SK-N-SH treated with all-trans-retinoic acid at 6 μM for 48 hours (cell line): Measurements from ENCODE around the gene IMMP2L.
A peak's percentile ranks its signal among the peaks of the same experiment; 100 is the strongest.

Experiments used
- ATAC-seq: fragments of 200-7000 bp; cut with Tn5 transposase; 3 replicates; pipeline ENCODE4 v1.9.1; 2020; ENCODE audit warnings: mild to moderate bottlenecking, moderate library complexity
- ARNTL ChIP-seq: fragments of 450-650 bp; formaldehyde crosslinking; IDR thresholded peaks from 2 replicates; pipeline ENCODE4 v1.5.0; 2020; ENCODE audit warnings: low read depth, mild to moderate bottlenecking, moderate library complexity, borderline replicate concordance
- BACH2 ChIP-seq: fragments of 250-450 bp; sonication (Bioruptor Pico); IDR thresholded peaks from 2 replicates; pipeline ENCODE4 v1.9.0; 2021; ENCODE audit warnings: mild to moderate bottlenecking, borderline replicate concordance
- CREB5 ChIP-seq: fragments of 250-450 bp; sonication (Bioruptor Pico); IDR thresholded peaks from 2 replicates; pipeline ENCODE4 v1.5.1; 2020; ENCODE audit warnings: low read depth, mild to moderate bottlenecking, moderate library complexity
- CSDC2 ChIP-seq: fragments of 250-450 bp; sonication (Bioruptor Pico); IDR thresholded peaks from 2 replicates; pipeline ENCODE4 v1.5.0; 2020; ENCODE audit warnings: mild to moderate bottlenecking, moderate library complexity
- ESRRG ChIP-seq: fragments of 250-450 bp; sonication (Bioruptor Pico); IDR thresholded peaks from 2 replicates; pipeline ENCODE4 v1.6.1; 2021; ENCODE audit warnings: mild to moderate bottlenecking
- GLIS3 ChIP-seq: fragments of 250-450 bp; sonication (Bioruptor Pico); IDR thresholded peaks from 2 replicates; pipeline ENCODE4 v1.5.0; 2020; ENCODE audit warnings: mild to moderate bottlenecking, moderate library complexity
- ISL1 ChIP-seq: fragments of 250-450 bp; sonication (Bioruptor Pico); IDR thresholded peaks from 2 replicates; pipeline ENCODE4 v2.1.2; 2022; ENCODE audit warnings: mild to moderate bottlenecking, moderate library complexity
- OSR1 ChIP-seq: fragments of 250-450 bp; sonication (Bioruptor Pico); IDR thresholded peaks from 2 replicates; pipeline ENCODE4 v1.8.0; 2022; ENCODE audit warnings: moderate library complexity, mild to moderate bottlenecking, inconsistent platforms
- PATZ1 ChIP-seq: fragments of 250-450 bp; sonication (Bioruptor Pico); IDR thresholded peaks from 2 replicates; pipeline ENCODE4 v1.8.0; 2020; ENCODE audit warnings: mild to moderate bottlenecking, moderate library complexity, borderline replicate concordance
- PPARA ChIP-seq: fragments of 250-450 bp; sonication (Bioruptor Pico); IDR thresholded peaks from 2 replicates; pipeline ENCODE4 v1.5.0; 2020; ENCODE audit warnings: mild to moderate bottlenecking, borderline replicate concordance
- RARB ChIP-seq: fragments of 250-450 bp; sonication (Bioruptor Pico); IDR thresholded peaks from 2 replicates; pipeline ENCODE4 v1.8.0; 2021; ENCODE audit warnings: mild to moderate bottlenecking, moderate library complexity
- SNAI2 ChIP-seq: fragments of 250-450 bp; sonication (Bioruptor Pico); IDR thresholded peaks from 2 replicates; pipeline ENCODE4 v1.5.0; 2020; ENCODE audit warnings: mild to moderate bottlenecking, moderate library complexity
- TCF4 ChIP-seq: fragments of 250-450 bp; sonication (Bioruptor Pico); IDR thresholded peaks from 2 replicates; pipeline ENCODE4 v1.8.0; 2021; ENCODE audit warnings: mild to moderate bottlenecking, moderate library complexity, borderline replicate concordance
- TOX ChIP-seq: fragments of 250-450 bp; sonication (Bioruptor Pico); IDR thresholded peaks from 2 replicates; pipeline ENCODE4 v1.8.0; 2021; ENCODE audit warnings: mild to moderate bottlenecking, moderate library complexity, borderline replicate concordance
- ZC3H10 ChIP-seq: fragments of 250-450 bp; sonication (Bioruptor Pico); IDR thresholded peaks from 2 replicates; pipeline ENCODE4 v1.5.1; 2021; ENCODE audit warnings: mild to moderate bottlenecking, moderate library complexity
- ZFP3 ChIP-seq: fragments of 250-450 bp; sonication (Bioruptor Pico); IDR thresholded peaks from 2 replicates; pipeline ENCODE4 v1.5.0; 2020; ENCODE audit warnings: mild to moderate bottlenecking, moderate library complexity
- ZFP30 ChIP-seq: fragments of 450-650 bp; formaldehyde crosslinking; IDR thresholded peaks from 2 replicates; pipeline ENCODE4 v1.5.0; 2022; ENCODE audit warnings: mild to moderate bottlenecking, moderate library complexity
- ZNF565 ChIP-seq: fragments of 450-650 bp; formaldehyde crosslinking; conservative IDR thresholded peaks from 2 replicates; pipeline ENCODE4 v1.5.0; 2020; ENCODE audit warnings: low read depth, mild to moderate bottlenecking, moderate library complexity
- ZNF70 ChIP-seq: fragments of 450-650 bp; formaldehyde crosslinking; IDR thresholded peaks from 2 replicates; pipeline ENCODE4 v1.5.0; 2020; ENCODE audit warnings: mild to moderate bottlenecking, moderate library complexity
- ZNF8 ChIP-seq: fragments of 450-650 bp; formaldehyde crosslinking; IDR thresholded peaks from 2 replicates; pipeline ENCODE4 v1.5.0; 2020; ENCODE audit warnings: mild to moderate bottlenecking, moderate library complexity
- TF ChIP-seq, protein P1 (sequence below): fragments of 250-450 bp; sonication (Bioruptor Pico); IDR thresholded peaks from 2 replicates; pipeline ENCODE4 v1.8.0; 2021; ENCODE audit warnings: low read depth, mild to moderate bottlenecking, moderate library complexity, borderline replicate concordance
- TF ChIP-seq, protein P2 (sequence below): fragments of 250-450 bp; sonication (Bioruptor Pico); IDR thresholded peaks from 2 replicates; pipeline ENCODE4 v1.5.1; 2021; ENCODE audit warnings: mild to moderate bottlenecking, moderate library complexity
- TF ChIP-seq, protein P3 (sequence below): fragments of 250-450 bp; sonication (Bioruptor Pico); IDR thresholded peaks from 2 replicates; pipeline ENCODE4 v1.5.0; 2020; ENCODE audit warnings: mild to moderate bottlenecking, moderate library complexity

IMMP2L gene

DNA sequence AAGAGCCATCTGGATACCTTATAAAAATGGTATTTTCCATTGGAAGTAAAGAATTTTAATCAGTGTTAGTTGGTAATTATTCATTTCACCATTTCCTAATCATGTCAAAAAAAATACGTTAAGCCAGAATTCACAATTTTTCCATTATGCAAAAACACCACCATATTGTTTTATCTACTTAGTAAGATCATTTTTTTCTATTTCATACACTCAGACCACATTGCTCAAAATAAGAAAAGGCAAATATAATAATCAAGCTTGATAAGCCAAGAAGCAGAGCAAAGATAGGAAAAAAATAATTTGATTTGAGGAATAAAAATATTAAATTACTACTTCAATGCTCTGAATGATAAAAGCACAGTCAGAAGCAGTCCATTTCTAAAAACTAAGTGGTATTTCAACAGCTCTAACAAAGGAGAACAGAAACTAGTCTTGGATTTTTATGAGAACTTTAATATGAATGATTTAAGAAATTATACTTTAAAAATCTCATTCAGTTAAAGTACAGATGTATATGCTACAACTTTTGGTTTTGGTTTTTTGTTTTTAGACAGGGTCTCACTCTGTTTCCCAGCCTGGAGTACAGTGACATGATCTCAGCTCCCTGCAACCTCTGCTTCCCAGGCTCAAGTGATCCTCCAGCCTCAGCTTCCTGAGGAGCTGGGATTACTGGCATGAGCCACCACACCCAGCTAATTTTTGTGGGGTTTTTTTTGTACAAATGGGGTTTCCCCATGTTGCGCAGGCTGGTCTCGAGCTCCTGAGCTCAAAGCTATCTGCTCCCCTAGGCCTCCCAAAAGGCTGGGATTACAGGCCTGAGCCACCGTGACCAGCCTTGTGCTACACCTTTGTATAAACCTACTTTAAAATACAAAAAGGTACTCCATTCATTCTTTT is 424.7 kb downstream of the IMMP2L start:
- TF ChIP-seq ZNF8 = no peak
- peak; percentile 80; the same call in 1 of the 2 replicates for TF ChIP-seq TCF4 (CRISPR knock-in tag)
- TF ChIP-seq SNAI2 (CRISPR knock-in tag) = 0 out of 2 replicates have a peak, but pooled peaks have one; percentile 33
- TF ChIP-seq, protein P1, sequence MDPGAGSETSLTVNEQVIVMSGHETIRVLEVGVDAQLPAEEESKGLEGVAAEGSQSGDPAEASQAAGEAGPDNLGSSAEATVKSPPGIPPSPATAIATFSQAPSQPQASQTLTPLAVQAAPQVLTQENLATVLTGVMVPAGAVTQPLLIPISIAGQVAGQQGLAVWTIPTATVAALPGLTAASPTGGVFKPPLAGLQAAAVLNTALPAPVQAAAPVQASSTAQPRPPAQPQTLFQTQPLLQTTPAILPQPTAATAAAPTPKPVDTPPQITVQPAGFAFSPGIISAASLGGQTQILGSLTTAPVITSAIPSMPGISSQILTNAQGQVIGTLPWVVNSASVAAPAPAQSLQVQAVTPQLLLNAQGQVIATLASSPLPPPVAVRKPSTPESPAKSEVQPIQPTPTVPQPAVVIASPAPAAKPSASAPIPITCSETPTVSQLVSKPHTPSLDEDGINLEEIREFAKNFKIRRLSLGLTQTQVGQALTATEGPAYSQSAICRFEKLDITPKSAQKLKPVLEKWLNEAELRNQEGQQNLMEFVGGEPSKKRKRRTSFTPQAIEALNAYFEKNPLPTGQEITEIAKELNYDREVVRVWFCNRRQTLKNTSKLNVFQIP (CRISPR knock-in tag) = peak; percentile 41; the same call in 1 of the 2 replicates
- TF ChIP-seq RARB (CRISPR knock-in tag) = no peak
- 0 out of 2 replicates have a peak, but pooled peaks have one; percentile 18 for TF ChIP-seq PATZ1 (CRISPR knock-in tag)
- TF ChIP-seq CREB5 (CRISPR knock-in tag) = no peak
- no peak for TF ChIP-seq ESRRG (CRISPR knock-in tag)
- no peak for TF ChIP-seq ZNF70
- TF ChIP-seq CSDC2 = no peak
- no peak for TF ChIP-seq BACH2
- TF ChIP-seq, protein P2, sequence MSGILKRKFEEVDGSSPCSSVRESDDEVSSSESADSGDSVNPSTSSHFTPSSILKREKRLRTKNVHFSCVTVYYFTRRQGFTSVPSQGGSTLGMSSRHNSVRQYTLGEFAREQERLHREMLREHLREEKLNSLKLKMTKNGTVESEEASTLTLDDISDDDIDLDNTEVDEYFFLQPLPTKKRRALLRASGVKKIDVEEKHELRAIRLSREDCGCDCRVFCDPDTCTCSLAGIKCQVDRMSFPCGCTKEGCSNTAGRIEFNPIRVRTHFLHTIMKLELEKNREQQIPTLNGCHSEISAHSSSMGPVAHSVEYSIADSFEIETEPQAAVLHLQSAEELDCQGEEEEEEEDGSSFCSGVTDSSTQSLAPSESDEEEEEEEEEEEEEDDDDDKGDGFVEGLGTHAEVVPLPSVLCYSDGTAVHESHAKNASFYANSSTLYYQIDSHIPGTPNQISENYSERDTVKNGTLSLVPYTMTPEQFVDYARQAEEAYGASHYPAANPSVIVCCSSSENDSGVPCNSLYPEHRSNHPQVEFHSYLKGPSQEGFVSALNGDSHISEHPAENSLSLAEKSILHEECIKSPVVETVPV (CRISPR knock-in tag) = no peak
- peak; percentile 93 for TF ChIP-seq ISL1 (CRISPR knock-in tag)
- no peak for TF ChIP-seq PPARA (CRISPR knock-in tag)
- TF ChIP-seq GLIS3 (CRISPR knock-in tag) = no peak
- no peak for TF ChIP-seq ARNTL (CRISPR knock-in tag)
- TF ChIP-seq, protein P3, sequence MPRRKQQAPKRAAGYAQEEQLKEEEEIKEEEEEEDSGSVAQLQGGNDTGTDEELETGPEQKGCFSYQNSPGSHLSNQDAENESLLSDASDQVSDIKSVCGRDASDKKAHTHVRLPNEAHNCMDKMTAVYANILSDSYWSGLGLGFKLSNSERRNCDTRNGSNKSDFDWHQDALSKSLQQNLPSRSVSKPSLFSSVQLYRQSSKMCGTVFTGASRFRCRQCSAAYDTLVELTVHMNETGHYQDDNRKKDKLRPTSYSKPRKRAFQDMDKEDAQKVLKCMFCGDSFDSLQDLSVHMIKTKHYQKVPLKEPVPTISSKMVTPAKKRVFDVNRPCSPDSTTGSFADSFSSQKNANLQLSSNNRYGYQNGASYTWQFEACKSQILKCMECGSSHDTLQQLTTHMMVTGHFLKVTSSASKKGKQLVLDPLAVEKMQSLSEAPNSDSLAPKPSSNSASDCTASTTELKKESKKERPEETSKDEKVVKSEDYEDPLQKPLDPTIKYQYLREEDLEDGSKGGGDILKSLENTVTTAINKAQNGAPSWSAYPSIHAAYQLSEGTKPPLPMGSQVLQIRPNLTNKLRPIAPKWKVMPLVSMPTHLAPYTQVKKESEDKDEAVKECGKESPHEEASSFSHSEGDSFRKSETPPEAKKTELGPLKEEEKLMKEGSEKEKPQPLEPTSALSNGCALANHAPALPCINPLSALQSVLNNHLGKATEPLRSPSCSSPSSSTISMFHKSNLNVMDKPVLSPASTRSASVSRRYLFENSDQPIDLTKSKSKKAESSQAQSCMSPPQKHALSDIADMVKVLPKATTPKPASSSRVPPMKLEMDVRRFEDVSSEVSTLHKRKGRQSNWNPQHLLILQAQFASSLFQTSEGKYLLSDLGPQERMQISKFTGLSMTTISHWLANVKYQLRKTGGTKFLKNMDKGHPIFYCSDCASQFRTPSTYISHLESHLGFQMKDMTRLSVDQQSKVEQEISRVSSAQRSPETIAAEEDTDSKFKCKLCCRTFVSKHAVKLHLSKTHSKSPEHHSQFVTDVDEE (CRISPR knock-in tag) = peak; percentile 59; the same call in 1 of the 2 replicates
- TF ChIP-seq OSR1 (CRISPR knock-in tag) = no peak
- no peak for TF ChIP-seq ZFP3 (CRISPR knock-in tag)
- TF ChIP-seq ZFP30 (CRISPR knock-in tag) = no peak
- no peak for TF ChIP-seq ZNF565 (CRISPR knock-in tag)
- peak; percentile 52; the same call in 1 of the 2 replicates for TF ChIP-seq ZC3H10 (CRISPR knock-in tag)
- no peak for TF ChIP-seq TOX (CRISPR knock-in tag)
- peak; percentile 85 for ATAC-seq

GRCh38 chr7:111132833-111133232 is 429.5 kb downstream of the IMMP2L start:
- ATAC-seq = no peak
- TF ChIP-seq ZNF565 (CRISPR knock-in tag) = no peak
- no peak for TF ChIP-seq ZC3H10 (CRISPR knock-in tag)
- TF ChIP-seq CREB5 (CRISPR knock-in tag) = no peak
- TF ChIP-seq ZNF8 = no peak
- TF ChIP-seq, protein P3 (CRISPR knock-in tag) = no peak
- TF ChIP-seq TOX (CRISPR knock-in tag) = no peak
- TF ChIP-seq ARNTL (CRISPR knock-in tag) = no peak
- TF ChIP-seq ZFP3 (CRISPR knock-in tag) = no peak
- TF ChIP-seq ZFP30 (CRISPR knock-in tag) = no peak
- TF ChIP-seq PPARA (CRISPR knock-in tag) = no peak
- no peak for TF ChIP-seq ISL1 (CRISPR knock-in tag)
